SHP77 (cell line): ENCODE measurements around the gene CEACAM3.
A peak's percentile ranks its signal among the peaks of the same experiment; 100 is the strongest.
"Not testable (repeated sequence)": the region's sequence is repeated elsewhere in the genome, so short reads cannot be mapped to it uniquely, and the experiment has no call there.

ENCODE experiments used
- DNase-seq, 2 experiments: peaks; one replicate each; lab custom pipeline; 2025; lab: John Stamatoyannopoulos, UW

The CEACAM3 gene

GRCh38 chr19:41796362-41796761, at the start of gene CEACAM3:
Gene CEACAM3 (plus strand): TSS chr19:41796587. CDS start chr19:41796678, 91 bp downstream.
- no peak for DNase-seq

- DNase-seq = peak; percentile 70 to 78
Observed at GRCh38 chr19:41746593-41747227, 49.7 kb upstream of the CEACAM3 start.

GRCh38 chr19:41748012-41748411, 48.4 kb upstream of the CEACAM3 start:
- no peak for DNase-seq

GRCh38 chr19:41750248-41751134, 45.9 kb upstream of the CEACAM3 start:
- not testable (repeated sequence) for DNase-seq

- DNase-seq = peak in 1 of 2 experiments; percentile 23
Observed at GRCh38 chr19:41753159-41753558, 43.2 kb upstream of the CEACAM3 start.

GRCh38 chr19:41753936-41754529, 42.4 kb upstream of the CEACAM3 start:
- peak in 1 of 2 experiments; percentile 28 for DNase-seq

GRCh38 chr19:41755328-41755913, 41.0 kb upstream of the CEACAM3 start, which contains the start of gene CEACAM6:
Gene CEACAM6 (plus strand): TSS chr19:41755530. CDS start chr19:41755639, 109 bp downstream.
- DNase-seq = no peak

GRCh38 chr19:41758846-41759245, 37.5 kb upstream of the CEACAM3 start:
- no peak for DNase-seq

- DNase-seq = no peak
Observed at GRCh38 chr19:41767115-41767514, 29.3 kb upstream of the CEACAM3 start.

- DNase-seq = not testable (repeated sequence)
Observed at GRCh38 chr19:41768105-41768504, 28.3 kb upstream of the CEACAM3 start.

GRCh38 chr19:41769608-41770007, 26.8 kb upstream of the CEACAM3 start:
- DNase-seq = no peak

- no peak for DNase-seq
Observed at GRCh38 chr19:41771410-41771809, 25.0 kb upstream of the CEACAM3 start.

GRCh38 chr19:41774515-41774980, 21.8 kb upstream of the CEACAM3 start:
- DNase-seq = no peak

GRCh38 chr19:41776700-41777099, 19.7 kb upstream of the CEACAM3 start:
- no peak for DNase-seq

- no peak for DNase-seq
Observed at GRCh38 chr19:41783612-41784011, 12.8 kb upstream of the CEACAM3 start.

GRCh38 chr19:41784312-41784711, 12.1 kb upstream of the CEACAM3 start:
- no peak for DNase-seq

- DNase-seq = no peak
Observed at GRCh38 chr19:41784743-41785142, 11.6 kb upstream of the CEACAM3 start.

GRCh38 chr19:41785653-41786052, 10.7 kb upstream of the CEACAM3 start:
- peak; percentile 62 to 76 for DNase-seq

GRCh38 chr19:41787055-41787454, 9.3 kb upstream of the CEACAM3 start:
- DNase-seq = no peak

GRCh38 chr19:41788518-41788917, 7.9 kb upstream of the CEACAM3 start:
- DNase-seq = not testable (repeated sequence)

GRCh38 chr19:41789053-41789452, 7.3 kb upstream of the CEACAM3 start:
- DNase-seq = not testable (repeated sequence)
